ENCODE results near the gene GPR55.
A peak's percentile ranks its signal among the peaks of the same experiment; 100 is the strongest.

GPR55 gene

GRCh38 chr2:230879271-230879882 lies 45.7 kb downstream of the GPR55 start (continued):
- peak; percentile 94 for TF ChIP-seq ZNF18 (tag by site-specific recombination; IDR thresholded peaks at IDR 0.05)

GRCh38 chr2:230878599-230879188 lies 46.3 kb downstream of the GPR55 start:
- H3K4me3 ChIP-seq (ENCODE audit: low read depth, low read length), result no peak overlapping the region
- peaks cover 0 to 61% of the 10 kb centered on the region in 2 experiments; a peak in 2 of 3 replicates for H3K36me3 ChIP-seq (ENCODE audit: control insufficient read depth in 2 of 2, insufficient read depth in 1 of 2, low read length in 2 of 2)
- H3K27ac ChIP-seq (ENCODE audit: extremely low read depth, low read depth, low read length), result no peak overlapping the region
- POLR2A ChIA-PET, result interaction anchor here (1.0 to 1.3 kb wide), 2 partner anchors 12 to 14 kb away, joined by 4 read pairs; partner anchors contain the start of gene ITM2C
- no peaks in the 10 kb centered on the region for H3K9me3 ChIP-seq (ENCODE audit: control insufficient read depth, insufficient read depth, low read depth, low read length)
- TF ChIP-seq ZNF354C (tag by site-specific recombination; IDR thresholded peaks at IDR 0.05; ENCODE audit: borderline replicate concordance, low read depth) (no peak), ZXDB (tag by site-specific recombination; IDR thresholded peaks at IDR 0.05) (no peak), EGR2 (tag by site-specific recombination; IDR thresholded peaks at IDR 0.05; ENCODE audit: low read depth) (peak; percentile 28; the same call in 1 of the 2 replicates), ZFHX2 (tag by site-specific recombination; conservative IDR thresholded peaks at IDR 0.05) (peak; percentile 42), AEBP2 (tag by site-specific recombination; IDR thresholded peaks at IDR 0.05; ENCODE audit: borderline replicate concordance) (no peak)
- CTCF ChIA-PET, result interaction anchor here (0.6 to 1.3 kb wide), 4 partner anchors 14 to 662 kb away, joined by 3 to 4 read pairs (median 4); partner anchors contain the start of gene ITM2C
- H3K4me1 ChIP-seq (ENCODE audit: control insufficient read depth, insufficient read depth, low read length), result no peaks in the 10 kb centered on the region

GRCh38 chr2:230877759-230878598 lies 47.1 kb downstream of the GPR55 start:
- TF ChIP-seq GLIS1 (tag by site-specific recombination; IDR thresholded peaks at IDR 0.05), result peak; percentile 37
- TF ChIP-seq ZNF747 (tag by site-specific recombination; IDR thresholded peaks at IDR 0.05), result no peak
- 0 out of 2 replicates have a peak, but pooled peaks have one; percentile 27 for TF ChIP-seq ZIC2 (tag by site-specific recombination; IDR thresholded peaks at IDR 0.05)
- no peak for TF ChIP-seq ZNF114 (tag by site-specific recombination; IDR thresholded peaks at IDR 0.05)
- Histone ChIP-seq H3K4me1 (ENCODE audit: control insufficient read depth, insufficient read depth, low read length) (no peaks in the 10 kb centered on the region), H3K27ac (ENCODE audit: extremely low read depth, low read depth, low read length) (no peak overlapping the region), H3K4me3 (ENCODE audit: low read depth, low read length) (no peak overlapping the region), H3K36me3 (ENCODE audit: control insufficient read depth in 2 of 2, insufficient read depth in 1 of 2, low read length in 2 of 2) (peaks cover 0 to 68% of the 10 kb centered on the region in 2 experiments; a peak in 2 of 3 replicates), H3K9me3 (ENCODE audit: control insufficient read depth, insufficient read depth, low read depth, low read length) (no peaks in the 10 kb centered on the region)
- ChIA-PET POLR2A (interaction anchor here (1.3 kb wide), 1 partner anchor 13 kb away, joined by 4 read pairs; the partner anchor contains the start of gene ITM2C), CTCF (interaction anchor here (0.8 to 1.3 kb wide), 2 partner anchors 13 to 24 kb away, joined by 3 to 4 read pairs; partner anchors contain the start of gene ITM2C)

- peaks cover 0 to 75% of the 10 kb centered on the region in 2 experiments; a peak in 2 of 3 replicates for H3K36me3 ChIP-seq (ENCODE audit: control insufficient read depth in 2 of 2, insufficient read depth in 1 of 2, low read length in 2 of 2)
- POLR2A ChIA-PET, result interaction anchor here (1.1 kb wide), 1 partner anchor 11 kb away, joined by 3 read pairs; no protein-coding TSS in a partner anchor
Measured at GRCh38 chr2:230877116-230877758, 47.8 kb downstream of the GPR55 start.

More at GRCh38 chr2:230877116-230877758, 47.8 kb downstream of the GPR55 start:
- TF ChIP-seq ZNF624 (tag by site-specific recombination; IDR thresholded peaks at IDR 0.05), result no peak
- H3K4me3 ChIP-seq (ENCODE audit: low read depth, low read length), result no peak overlapping the region
- H3K27ac ChIP-seq (ENCODE audit: extremely low read depth, low read depth, low read length), result no peak overlapping the region
- CTCF ChIA-PET, result interaction anchor here (0.6 kb wide), 1 partner anchor 338 kb away, joined by 3 read pairs; no protein-coding TSS in a partner anchor
- H3K9me3 ChIP-seq (ENCODE audit: control insufficient read depth, insufficient read depth, low read depth, low read length), result no peaks in the 10 kb centered on the region
- H3K4me1 ChIP-seq (ENCODE audit: control insufficient read depth, insufficient read depth, low read length), result no peaks in the 10 kb centered on the region
